ENCODE measurements around the gene GPR156.

The GPR156 gene

DNA sequence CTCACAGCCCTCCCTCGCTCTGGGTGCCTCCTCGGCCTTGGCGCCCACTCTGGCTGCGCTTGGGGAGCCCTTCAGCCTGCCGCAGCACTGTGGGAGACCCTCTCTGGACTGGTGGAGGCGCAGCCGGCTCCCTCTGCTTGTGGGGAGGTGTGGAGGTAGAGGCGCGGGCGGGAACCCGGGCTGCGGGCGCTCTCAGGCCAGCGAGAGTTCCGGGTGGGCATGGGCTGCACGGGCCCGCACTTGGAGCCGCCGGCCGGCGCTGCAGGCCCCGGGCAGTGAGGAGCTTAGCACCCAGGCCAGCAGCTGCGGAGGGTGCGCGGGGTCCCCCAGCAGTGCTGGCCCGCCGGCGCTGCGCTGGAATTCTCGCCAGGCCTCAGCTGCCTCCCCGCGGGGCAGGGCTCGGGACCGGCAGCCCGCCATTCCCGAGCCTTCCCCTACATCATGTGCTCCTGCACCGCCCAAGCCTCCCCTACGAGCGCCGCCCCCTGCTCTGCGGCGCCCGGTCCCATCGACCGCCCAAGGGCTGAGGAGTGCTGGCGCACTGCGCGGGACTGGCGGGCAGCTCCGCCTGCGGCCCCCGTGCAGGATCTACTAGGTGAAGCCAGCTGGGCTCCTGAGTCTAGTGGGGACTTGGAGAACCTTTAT is 144.8 kb downstream of the GPR156 start:
- no peak overlapping the region for H3K4me3 ChIP-seq (ENCODE audit: low read depth, low read length)
- no peak for TF ChIP-seq CTCF (IDR thresholded peaks at IDR 0.05; ENCODE audit: borderline replicate concordance, insufficient read depth, low read depth, low read length)

DNA sequence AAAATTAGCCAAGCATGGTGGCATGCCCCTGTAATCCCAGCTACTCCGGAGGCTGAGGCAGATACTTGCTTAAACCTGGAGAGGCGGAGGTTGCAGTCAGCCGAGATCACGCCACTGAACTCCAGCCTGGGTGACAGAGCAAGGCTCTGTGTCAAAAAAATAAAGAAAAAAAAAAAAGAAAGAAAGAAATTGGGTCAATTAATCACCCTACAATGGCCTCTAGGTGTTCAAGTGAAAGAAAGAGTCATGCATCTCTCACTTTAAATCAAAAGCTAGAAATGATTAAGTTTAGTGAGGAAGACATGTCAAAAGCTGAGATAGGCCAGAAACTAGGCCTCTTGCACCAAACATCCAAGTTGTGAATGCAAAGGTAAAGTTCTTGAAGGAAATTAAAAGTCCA is 145.9 kb downstream of the GPR156 start:
- no peak overlapping the region for H3K4me3 ChIP-seq (ENCODE audit: low read depth, low read length)
- TF ChIP-seq CTCF (IDR thresholded peaks at IDR 0.05; ENCODE audit: borderline replicate concordance, insufficient read depth, low read depth, low read length), result no peak

DNA sequence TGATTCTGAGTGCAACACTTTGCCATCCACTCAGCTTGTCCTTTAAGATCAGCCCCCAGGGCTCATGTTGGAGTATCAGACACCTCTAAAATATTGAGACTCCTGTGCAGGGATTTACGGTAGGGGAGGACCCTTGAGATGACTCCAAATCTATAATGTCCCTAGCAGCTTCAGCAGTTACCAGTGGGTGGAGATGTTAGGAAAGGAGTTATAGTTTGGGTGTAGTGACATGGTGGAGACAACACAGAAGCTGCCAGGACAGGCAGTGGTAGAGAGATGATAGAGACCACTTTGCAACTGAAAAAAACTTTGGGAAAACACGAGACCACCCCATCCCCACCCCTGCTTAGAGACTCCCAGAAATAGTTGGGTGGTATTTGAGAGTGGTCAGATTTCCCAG is 147.5 kb downstream of the GPR156 start:
- TF ChIP-seq CTCF (IDR thresholded peaks at IDR 0.05; ENCODE audit: borderline replicate concordance, insufficient read depth, low read depth, low read length), result no peak
- H3K4me3 ChIP-seq (ENCODE audit: low read depth, low read length), result no peak overlapping the region

GRCh38 chr3:120130656-120131055 is 154.4 kb downstream of the GPR156 start:
- no peak overlapping the region for H3K4me3 ChIP-seq (ENCODE audit: low read depth, low read length)
- TF ChIP-seq CTCF (IDR thresholded peaks at IDR 0.05; ENCODE audit: borderline replicate concordance, insufficient read depth, low read depth, low read length), result no peak

DNA sequence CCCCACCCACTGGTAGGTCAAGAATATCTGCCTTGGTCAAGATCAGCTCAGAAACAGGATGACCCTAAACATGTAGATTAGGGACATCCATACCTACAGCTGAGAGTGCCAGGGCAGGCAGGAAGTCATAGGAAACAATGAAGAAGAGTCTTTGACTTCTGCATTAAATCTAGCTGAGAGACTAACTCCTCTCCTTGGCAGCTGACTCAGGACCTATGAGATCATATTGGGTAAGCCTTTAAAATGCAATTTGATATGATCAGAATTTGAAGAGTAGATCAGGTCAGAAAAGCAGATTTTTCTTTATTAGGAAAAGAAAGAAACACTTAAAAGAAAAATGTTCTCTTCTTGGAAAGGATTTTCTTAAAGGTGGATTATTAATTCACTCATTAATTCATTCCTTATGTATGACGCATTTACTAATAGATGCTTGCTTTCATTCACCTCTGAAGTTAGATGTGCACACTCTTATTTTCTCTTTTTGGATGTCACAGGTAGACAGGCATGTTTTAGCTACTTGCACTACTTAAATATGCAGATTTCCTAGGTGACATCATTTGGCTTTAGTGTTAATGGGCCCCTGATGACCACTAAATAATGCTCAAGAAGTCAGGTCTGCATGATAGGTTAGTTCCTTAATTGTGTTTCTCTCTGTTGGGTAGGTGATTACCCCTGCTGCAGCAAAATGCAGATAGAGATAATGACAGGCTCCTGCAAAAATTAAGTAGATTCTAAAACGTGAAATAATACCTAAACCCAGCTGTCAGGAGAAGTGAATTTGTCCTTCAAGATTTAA is 155.1 kb downstream of the GPR156 start:
- TF ChIP-seq CTCF (IDR thresholded peaks at IDR 0.05; ENCODE audit: borderline replicate concordance, insufficient read depth, low read depth, low read length), result no peak
- H3K4me3 ChIP-seq (ENCODE audit: low read depth, low read length), result no peak overlapping the region

- no peak for TF ChIP-seq CTCF (IDR thresholded peaks at IDR 0.05; ENCODE audit: borderline replicate concordance, insufficient read depth, low read depth, low read length)
- H3K4me3 ChIP-seq (ENCODE audit: low read depth, low read length), result no peak overlapping the region
These were observed 156.0 kb downstream of the GPR156 start for GRCh38 chr3:120129051-120129450.

DNA sequence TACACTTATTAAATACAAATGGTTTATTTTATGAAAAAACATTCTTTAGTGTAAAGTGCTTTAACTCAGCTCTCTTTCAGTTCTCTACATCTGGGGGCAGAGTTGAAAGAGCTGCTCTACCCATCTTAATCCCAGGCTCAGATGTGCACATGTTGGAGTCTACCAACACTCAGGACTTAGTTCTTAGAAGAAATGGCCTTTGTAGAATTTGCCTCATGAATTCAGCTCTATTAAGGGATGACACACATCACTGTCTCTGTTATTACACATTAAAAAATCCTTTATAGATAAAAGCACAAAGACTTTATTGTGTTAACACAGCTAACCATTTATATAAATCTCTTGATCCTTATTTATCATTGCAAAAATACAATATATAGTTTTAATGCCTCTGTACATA is 159.0 kb downstream of the GPR156 start:
- no peak for TF ChIP-seq CTCF (IDR thresholded peaks at IDR 0.05; ENCODE audit: borderline replicate concordance, insufficient read depth, low read depth, low read length)
- no peak overlapping the region for H3K4me3 ChIP-seq (ENCODE audit: low read depth, low read length)
